HepG2 (cell line): ENCODE results near the gene NOSIP. TPM values are rescaled to one million over a fixed set of nuclear protein-coding genes. Genes with fewer than 3 reads are reported as not detected.

Experiments
- EHMT2 ChIP-seq: fragments of 200-600 bp; sonication (generic); IDR thresholded peaks from 2 replicates; pipeline ENCODE4 v1.7.0; 2017; ENCODE audit warnings: antibody characterized with exemption, low read depth, low read length, borderline replicate concordance
- FOSL2 ChIP-seq: sonication (generic); formaldehyde crosslinking; IDR thresholded peaks from 2 replicates; pipeline ENCODE4 v1.4.0; 2020; ENCODE audit warnings: missing genetic modification reagents
- GATAD2A ChIP-seq: IDR thresholded peaks from 2 replicates; pipeline ENCODE4 v1.6.1; 2016
- ISX ChIP-seq: sonication (generic); formaldehyde crosslinking; conservative IDR thresholded peaks from 2 replicates; pipeline ENCODE4 v1.5.0; 2020; ENCODE audit warnings: missing genetic modification reagents
- NR3C1 ChIP-seq: sonication (generic); formaldehyde crosslinking; IDR thresholded peaks from 2 replicates; pipeline ENCODE4 v1.4.0; 2020; ENCODE audit warnings: missing genetic modification reagents
- SIX1 ChIP-seq: sonication (generic); formaldehyde crosslinking; IDR thresholded peaks from 2 replicates; pipeline ENCODE4 v1.4.0; 2020; ENCODE audit warnings: missing genetic modification reagents, borderline replicate concordance
- SNAI1 ChIP-seq: sonication (generic); formaldehyde crosslinking; IDR thresholded peaks from 2 replicates; pipeline ENCODE4 v1.5.0; 2020; ENCODE audit warnings: mild to moderate bottlenecking, missing genetic modification reagents, borderline replicate concordance
- STAT5B ChIP-seq: sonication (generic); formaldehyde crosslinking; IDR thresholded peaks from 2 replicates; pipeline ENCODE4 v1.4.0; 2020; ENCODE audit warnings: missing genetic modification reagents
- ZC3H4 ChIP-seq: sonication (generic); formaldehyde crosslinking; IDR thresholded peaks from 2 replicates; pipeline ENCODE4 v1.4.0; 2020; ENCODE audit warnings: missing genetic modification reagents, borderline replicate concordance
- ZNF20 ChIP-seq: sonication (generic); formaldehyde crosslinking; IDR thresholded peaks from 2 replicates; pipeline ENCODE4 v1.4.0; 2020; ENCODE audit warnings: mild to moderate bottlenecking, moderate library complexity, missing genetic modification reagents
- ZNF205 ChIP-seq: IDR thresholded peaks from 2 replicates; pipeline ENCODE4 v1.6.1; 2018; ENCODE audit warnings: missing biosample characterization, missing genetic modification reagents
- ZNF367 ChIP-seq: sonication (generic); formaldehyde crosslinking; IDR thresholded peaks from 2 replicates; pipeline ENCODE4 v1.4.0; 2020; ENCODE audit warnings: missing genetic modification reagents, borderline replicate concordance
- ZNF570 ChIP-seq: sonication (generic); formaldehyde crosslinking; IDR thresholded peaks from 2 replicates; pipeline ENCODE4 v1.4.0; 2020; ENCODE audit warnings: mild to moderate bottlenecking, missing genetic modification reagents, borderline replicate concordance
- ZNF616 ChIP-seq: sonication (generic); formaldehyde crosslinking; IDR thresholded peaks from 2 replicates; pipeline ENCODE4 v1.5.0; 2020; ENCODE audit warnings: low read depth, mild to moderate bottlenecking, missing genetic modification reagents
- ZNF670 ChIP-seq: sonication (generic); formaldehyde crosslinking; IDR thresholded peaks from 2 replicates; pipeline ENCODE4 v1.8.0; 2022; ENCODE audit warnings: mild to moderate bottlenecking, missing genetic modification reagents, borderline replicate concordance
- ZNF749 ChIP-seq: sonication (generic); formaldehyde crosslinking; IDR thresholded peaks from 2 replicates; pipeline ENCODE4 v1.8.0; 2022; ENCODE audit warnings: mild to moderate bottlenecking, missing genetic modification reagents, moderate library complexity, borderline replicate concordance
- ZNF766 ChIP-seq: sonication (generic); formaldehyde crosslinking; IDR thresholded peaks from 2 replicates; pipeline ENCODE4 v1.5.0; 2020; ENCODE audit warnings: missing genetic modification reagents, borderline replicate concordance
- ZSCAN12 ChIP-seq: sonication (generic); formaldehyde crosslinking; IDR thresholded peaks from 2 replicates; pipeline ENCODE4 v1.9.0; 2021; ENCODE audit warnings: mild to moderate bottlenecking, missing genetic modification reagents
- polyA plus RNA-seq, 8 experiments: library from polyadenylated mRNA; depleted of rRNA in 3 of 8; stranded (reverse) in 7 of 8; unstranded in 1 of 8; fragments of >200 nt; fragmentation: Illumina TruSeq in 4 of 8; extraction: Trizol in 4 of 8; gene quantifications; 2 replicates each; pipeline versions ENCODE4 v1.2.1 to v1.2.3, GENCODE V29; 2011 to 2016; ENCODE audit warnings: low read depth in 4 of 8, missing spikeins in 1 of 8, mixed read lengths in 1 of 8; ENCODE audit not compliant: insufficient read depth in 1 of 8
- total RNA-seq, 5 experiments: library from RNA; depleted of rRNA; stranded (reverse); fragments of >200 nt; fragmentation: Illumina TruSeq; extraction: Trizol; gene quantifications; 2 replicates each; pipeline ENCODE4 v1.2.3, GENCODE V29; 2016; ENCODE audit warnings: low read depth in 1 of 5
- TF ChIP-seq, protein P1 (sequence below): sonication (generic); formaldehyde crosslinking; IDR thresholded peaks from 2 replicates; pipeline ENCODE4 v1.5.0; 2020; ENCODE audit warnings: mild to moderate bottlenecking, missing genetic modification reagents, moderate library complexity
- TF ChIP-seq, protein P2 (sequence below): IDR thresholded peaks from 2 replicates; pipeline ENCODE4 v1.6.1; 2016; ENCODE audit warnings: missing biosample characterization, missing genetic modification reagents, low read depth
- TF ChIP-seq, protein P3 (sequence below), 2 experiments: sonication (generic) in 1 of 2; formaldehyde crosslinking in 1 of 2; IDR thresholded peaks; 2 replicates each; pipeline versions ENCODE4 v1.4.0 to v1.6.1; 2016 to 2020; ENCODE audit warnings: borderline replicate concordance in 1 of 2, low read depth in 1 of 2, mild to moderate bottlenecking in 1 of 2, missing genetic modification reagents in 1 of 2
- TF ChIP-seq, protein P4 (sequence below): IDR thresholded peaks from 2 replicates; pipeline ENCODE4 v1.6.1; 2016; ENCODE audit warnings: mild to moderate bottlenecking, missing biosample characterization, missing genetic modification reagents

NOSIP gene
- total and polyA plus RNA-seq, 2 of the 13 experiments (the other 11 are each of a cell fraction or from before 2014, with no cell fraction given), result 54.3 to 78.0 TPM

DNA sequence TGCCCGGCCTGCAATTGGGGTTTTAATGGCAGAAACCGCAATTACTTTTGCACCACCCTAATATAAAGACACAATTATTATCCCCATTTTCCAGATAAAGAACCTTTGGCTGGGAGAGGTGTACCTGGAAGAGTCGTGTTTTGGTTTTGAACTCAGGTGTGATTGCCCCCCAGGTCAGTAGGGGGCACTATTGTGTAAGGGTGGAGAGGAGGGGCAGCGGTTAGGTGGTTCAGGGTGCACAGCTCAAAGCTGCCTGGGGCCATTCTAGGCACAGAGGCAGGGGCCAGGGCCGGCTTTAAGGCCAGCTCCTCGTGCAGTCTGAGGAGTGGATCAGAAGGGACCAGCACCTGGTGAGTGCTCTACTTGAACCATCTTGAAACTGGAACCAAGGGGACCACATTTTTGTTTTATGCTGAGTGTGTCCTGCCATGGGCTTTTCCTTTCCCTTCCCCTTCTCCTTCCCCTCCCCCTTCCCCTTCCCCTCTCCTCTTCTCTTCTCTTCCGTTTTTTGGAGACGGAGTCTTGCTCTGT is 73.7 kb downstream of the NOSIP start (continued):
- TF ChIP-seq, protein P1, sequence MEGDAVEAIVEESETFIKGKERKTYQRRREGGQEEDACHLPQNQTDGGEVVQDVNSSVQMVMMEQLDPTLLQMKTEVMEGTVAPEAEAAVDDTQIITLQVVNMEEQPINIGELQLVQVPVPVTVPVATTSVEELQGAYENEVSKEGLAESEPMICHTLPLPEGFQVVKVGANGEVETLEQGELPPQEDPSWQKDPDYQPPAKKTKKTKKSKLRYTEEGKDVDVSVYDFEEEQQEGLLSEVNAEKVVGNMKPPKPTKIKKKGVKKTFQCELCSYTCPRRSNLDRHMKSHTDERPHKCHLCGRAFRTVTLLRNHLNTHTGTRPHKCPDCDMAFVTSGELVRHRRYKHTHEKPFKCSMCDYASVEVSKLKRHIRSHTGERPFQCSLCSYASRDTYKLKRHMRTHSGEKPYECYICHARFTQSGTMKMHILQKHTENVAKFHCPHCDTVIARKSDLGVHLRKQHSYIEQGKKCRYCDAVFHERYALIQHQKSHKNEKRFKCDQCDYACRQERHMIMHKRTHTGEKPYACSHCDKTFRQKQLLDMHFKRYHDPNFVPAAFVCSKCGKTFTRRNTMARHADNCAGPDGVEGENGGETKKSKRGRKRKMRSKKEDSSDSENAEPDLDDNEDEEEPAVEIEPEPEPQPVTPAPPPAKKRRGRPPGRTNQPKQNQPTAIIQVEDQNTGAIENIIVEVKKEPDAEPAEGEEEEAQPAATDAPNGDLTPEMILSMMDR (CRISPR knock-in tag), result peak; percentile 96
- TF ChIP-seq FOSL2, result no peak
- TF ChIP-seq, protein P2, sequence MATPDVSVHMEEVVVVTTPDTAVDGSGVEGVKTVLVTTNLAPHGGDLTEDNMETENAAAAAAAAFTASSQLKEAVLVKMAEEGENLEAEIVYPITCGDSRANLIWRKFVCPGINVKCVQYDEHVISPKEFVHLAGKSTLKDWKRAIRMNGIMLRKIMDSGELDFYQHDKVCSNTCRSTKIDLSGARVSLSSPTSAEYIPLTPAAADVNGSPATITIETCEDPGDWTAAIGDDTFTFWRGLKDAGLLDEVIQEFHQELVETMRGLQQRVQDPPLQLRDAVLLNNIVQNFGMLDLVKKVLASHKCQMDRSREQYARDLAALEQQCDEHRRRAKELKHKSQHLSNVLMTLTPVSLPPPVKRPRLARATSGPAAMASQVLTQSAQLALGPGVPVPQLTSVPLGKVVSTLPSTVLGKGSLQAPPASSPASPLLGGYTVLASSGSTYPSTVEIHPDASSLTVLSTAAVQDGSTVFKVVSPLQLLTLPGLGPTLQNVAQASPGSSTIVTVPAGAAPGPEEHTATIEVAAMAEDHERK, result no peak
- TF ChIP-seq STAT5B (CRISPR knock-in tag), result no peak
- TF ChIP-seq NR3C1 (CRISPR knock-in tag), result no peak
- no peak for TF ChIP-seq ZNF205 (CRISPR knock-in tag)
- no peak for TF ChIP-seq ZNF570 (CRISPR knock-in tag)
- TF ChIP-seq, protein P3, sequence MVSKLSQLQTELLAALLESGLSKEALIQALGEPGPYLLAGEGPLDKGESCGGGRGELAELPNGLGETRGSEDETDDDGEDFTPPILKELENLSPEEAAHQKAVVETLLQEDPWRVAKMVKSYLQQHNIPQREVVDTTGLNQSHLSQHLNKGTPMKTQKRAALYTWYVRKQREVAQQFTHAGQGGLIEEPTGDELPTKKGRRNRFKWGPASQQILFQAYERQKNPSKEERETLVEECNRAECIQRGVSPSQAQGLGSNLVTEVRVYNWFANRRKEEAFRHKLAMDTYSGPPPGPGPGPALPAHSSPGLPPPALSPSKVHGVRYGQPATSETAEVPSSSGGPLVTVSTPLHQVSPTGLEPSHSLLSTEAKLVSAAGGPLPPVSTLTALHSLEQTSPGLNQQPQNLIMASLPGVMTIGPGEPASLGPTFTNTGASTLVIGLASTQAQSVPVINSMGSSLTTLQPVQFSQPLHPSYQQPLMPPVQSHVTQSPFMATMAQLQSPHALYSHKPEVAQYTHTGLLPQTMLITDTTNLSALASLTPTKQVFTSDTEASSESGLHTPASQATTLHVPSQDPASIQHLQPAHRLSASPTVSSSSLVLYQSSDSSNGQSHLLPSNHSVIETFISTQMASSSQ (IDR thresholded peaks at IDR 0.05; ENCODE audit: low read depth), result no peak
- TF ChIP-seq, protein P3 (CRISPR knock-in tag; IDR thresholded peaks at IDR 0.05; ENCODE audit: borderline replicate concordance), result no peak
- 0 out of 2 replicates have a peak, but pooled peaks have one; percentile 12 for TF ChIP-seq GATAD2A (CRISPR knock-in tag)
- TF ChIP-seq SNAI1 (CRISPR knock-in tag), result no peak
- TF ChIP-seq ZNF616 (CRISPR knock-in tag), result no peak
- no peak for TF ChIP-seq ZNF749 (CRISPR knock-in tag)
- TF ChIP-seq ZNF766 (CRISPR knock-in tag), result no peak
- no peak for TF ChIP-seq ZNF367 (CRISPR knock-in tag)
- TF ChIP-seq ZNF670, result no peak
- TF ChIP-seq ISX (CRISPR knock-in tag), result no peak
- no peak for TF ChIP-seq SIX1 (CRISPR knock-in tag)
- no peak for TF ChIP-seq ZNF20 (CRISPR knock-in tag)
- TF ChIP-seq ZSCAN12, result no peak
- TF ChIP-seq, protein P4, sequence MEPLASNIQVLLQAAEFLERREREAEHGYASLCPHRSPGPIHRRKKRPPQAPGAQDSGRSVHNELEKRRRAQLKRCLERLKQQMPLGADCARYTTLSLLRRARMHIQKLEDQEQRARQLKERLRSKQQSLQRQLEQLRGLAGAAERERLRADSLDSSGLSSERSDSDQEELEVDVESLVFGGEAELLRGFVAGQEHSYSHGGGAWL, result no peak
- TF ChIP-seq EHMT2, result no peak
- no peak for TF ChIP-seq ZC3H4 (CRISPR knock-in tag)
